RWPE2 (cell line): Measurements from ENCODE around the gene ARSK.

Experiments used
- ATAC-seq: fragments of 200-7000 bp; cut with Tn5 transposase; 3 replicates; pipeline ENCODE4 v1.9.1; 2021; ENCODE audit warnings: low read depth
- DNase-seq: peaks from one replicate; pipeline ENCODE4 v3.0.0-alpha.2; 2020; ENCODE audit warnings: low spot score
- H3K27ac ChIP-seq: fragments of 450-650 bp; 2 replicates; pipeline ENCODE4 v1.5.1; 2017; ENCODE audit warnings: mild to moderate bottlenecking; ENCODE audit not compliant: poor library complexity, severe bottlenecking
- H3K27me3 ChIP-seq: fragments of 250-450 bp; sonication (Bioruptor Pico); 2 replicates; pipeline ENCODE4 v1.5.1; 2021; ENCODE audit warnings: mild to moderate bottlenecking, moderate library complexity; ENCODE audit not compliant: insufficient read depth, poor library complexity, severe bottlenecking
- H3K36me3 ChIP-seq: fragments of 250-450 bp; sonication (Bioruptor Pico); 2 replicates; pipeline ENCODE4 v1.5.1; 2020; ENCODE audit warnings: low read depth, mild to moderate bottlenecking, moderate library complexity
- H3K4me1 ChIP-seq: fragments of 250-450 bp; sonication (Bioruptor Pico); 2 replicates; pipeline ENCODE4 v1.5.1; 2021; ENCODE audit warnings: mild to moderate bottlenecking, moderate library complexity; ENCODE audit not compliant: insufficient read depth, poor library complexity, severe bottlenecking
- H3K4me3 ChIP-seq: fragments of 250-450 bp; sonication (Bioruptor Pico); 2 replicates; pipeline ENCODE4 v1.5.1; 2021; ENCODE audit warnings: mild to moderate bottlenecking, moderate library complexity; ENCODE audit not compliant: severe bottlenecking
- H3K9me3 ChIP-seq: fragments of 250-450 bp; sonication (Bioruptor Pico); 2 replicates; pipeline ENCODE4 v1.5.1; 2021; ENCODE audit warnings: mild to moderate bottlenecking, moderate library complexity; ENCODE audit not compliant: severe bottlenecking
- TF ChIP-seq, protein P1 (sequence below): fragments of 450-650 bp; IDR thresholded peaks from one replicate; pipeline ENCODE4 v1.5.1; 2017; ENCODE audit warnings: mild to moderate bottlenecking, moderate library complexity; ENCODE audit not compliant: poor library complexity, severe bottlenecking

ARSK gene

DNA sequence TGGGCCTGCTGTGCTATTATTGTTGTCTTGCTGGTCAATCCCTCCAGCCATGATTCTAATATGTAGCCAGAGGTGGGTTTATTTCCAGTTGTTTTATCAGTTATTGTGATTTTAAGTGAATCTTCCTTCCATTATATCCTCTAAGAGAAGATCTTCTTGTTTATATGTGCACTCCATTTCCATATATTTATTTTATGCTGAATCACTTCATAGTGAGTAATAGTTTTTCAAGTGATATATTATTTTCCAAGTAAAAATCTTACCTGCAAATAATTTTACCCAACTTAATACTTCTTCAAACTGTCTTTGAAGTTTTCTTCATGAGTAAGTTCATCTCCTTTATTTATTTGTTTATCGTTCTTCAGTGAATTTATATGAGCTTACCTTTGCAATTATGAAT lies 51.5 kb downstream of the ARSK start:
- TF ChIP-seq, protein P1, sequence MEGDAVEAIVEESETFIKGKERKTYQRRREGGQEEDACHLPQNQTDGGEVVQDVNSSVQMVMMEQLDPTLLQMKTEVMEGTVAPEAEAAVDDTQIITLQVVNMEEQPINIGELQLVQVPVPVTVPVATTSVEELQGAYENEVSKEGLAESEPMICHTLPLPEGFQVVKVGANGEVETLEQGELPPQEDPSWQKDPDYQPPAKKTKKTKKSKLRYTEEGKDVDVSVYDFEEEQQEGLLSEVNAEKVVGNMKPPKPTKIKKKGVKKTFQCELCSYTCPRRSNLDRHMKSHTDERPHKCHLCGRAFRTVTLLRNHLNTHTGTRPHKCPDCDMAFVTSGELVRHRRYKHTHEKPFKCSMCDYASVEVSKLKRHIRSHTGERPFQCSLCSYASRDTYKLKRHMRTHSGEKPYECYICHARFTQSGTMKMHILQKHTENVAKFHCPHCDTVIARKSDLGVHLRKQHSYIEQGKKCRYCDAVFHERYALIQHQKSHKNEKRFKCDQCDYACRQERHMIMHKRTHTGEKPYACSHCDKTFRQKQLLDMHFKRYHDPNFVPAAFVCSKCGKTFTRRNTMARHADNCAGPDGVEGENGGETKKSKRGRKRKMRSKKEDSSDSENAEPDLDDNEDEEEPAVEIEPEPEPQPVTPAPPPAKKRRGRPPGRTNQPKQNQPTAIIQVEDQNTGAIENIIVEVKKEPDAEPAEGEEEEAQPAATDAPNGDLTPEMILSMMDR, result no peak
- Histone ChIP-seq H3K4me1 (no peaks in the 10 kb centered on the region), H3K9me3 (no peaks in the 10 kb centered on the region), H3K27ac (no peak overlapping the region), H3K27me3 (no peaks in the 10 kb centered on the region), H3K4me3 (no peak overlapping the region), H3K36me3 (peaks cover 9% of the 10 kb centered on the region)
- ATAC-seq (no peak), DNase-seq (no peak)

DNA sequence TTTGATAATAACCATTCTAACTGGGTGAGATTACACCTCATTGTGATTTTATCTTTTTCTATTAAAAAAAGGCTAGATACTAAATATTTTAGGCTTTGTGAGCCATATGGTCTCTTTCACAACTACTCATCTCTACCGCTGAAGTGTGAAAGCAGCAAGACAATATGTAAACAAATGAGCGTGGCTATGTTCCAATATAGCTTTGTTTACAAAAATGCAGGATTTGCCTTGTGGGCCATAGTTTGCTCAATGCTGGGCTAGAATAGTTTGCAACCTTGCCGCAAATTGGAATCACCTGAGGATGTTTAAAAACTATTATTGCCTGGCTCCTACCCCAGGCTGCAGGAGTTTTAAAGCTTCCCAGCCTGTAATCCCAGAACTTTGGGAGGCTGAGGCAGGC lies 54.8 kb downstream of the ARSK start:
- Histone ChIP-seq H3K4me1 (no peaks in the 10 kb centered on the region), H3K27ac (no peak overlapping the region), H3K36me3 (no peaks in the 10 kb centered on the region), H3K27me3 (no peaks in the 10 kb centered on the region), H3K9me3 (peaks cover 4% of the 10 kb centered on the region), H3K4me3 (no peak overlapping the region)
- DNase-seq (no peak), ATAC-seq (no peak)
- TF ChIP-seq, protein P1, result no peak

DNA sequence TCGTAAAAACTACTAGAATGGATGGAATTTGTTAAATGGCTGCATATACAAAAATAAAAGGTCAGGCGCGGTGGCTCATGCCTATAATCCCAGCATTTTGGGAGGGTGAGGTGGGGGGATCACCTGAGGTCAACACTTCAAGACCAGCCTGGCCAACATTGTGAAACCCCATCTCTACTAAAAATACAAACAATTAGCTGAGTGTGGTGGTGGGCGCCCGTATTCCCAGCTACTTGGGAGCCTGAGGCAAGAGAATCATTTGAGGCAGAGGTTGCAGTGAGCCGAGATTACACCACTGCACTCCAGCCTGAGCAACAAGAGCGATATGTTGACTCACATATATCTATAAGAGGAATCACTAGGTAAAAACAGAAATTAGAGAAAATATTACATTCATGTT lies 55.6 kb downstream of the ARSK start:
- Histone ChIP-seq H3K9me3 (peaks cover 4% of the 10 kb centered on the region), H3K36me3 (no peaks in the 10 kb centered on the region), H3K4me3 (no peak overlapping the region), H3K27me3 (no peaks in the 10 kb centered on the region), H3K27ac (no peak overlapping the region), H3K4me1 (no peaks in the 10 kb centered on the region)
- ATAC-seq (no peak), DNase-seq (no peak)
- TF ChIP-seq, protein P1, result no peak

DNA sequence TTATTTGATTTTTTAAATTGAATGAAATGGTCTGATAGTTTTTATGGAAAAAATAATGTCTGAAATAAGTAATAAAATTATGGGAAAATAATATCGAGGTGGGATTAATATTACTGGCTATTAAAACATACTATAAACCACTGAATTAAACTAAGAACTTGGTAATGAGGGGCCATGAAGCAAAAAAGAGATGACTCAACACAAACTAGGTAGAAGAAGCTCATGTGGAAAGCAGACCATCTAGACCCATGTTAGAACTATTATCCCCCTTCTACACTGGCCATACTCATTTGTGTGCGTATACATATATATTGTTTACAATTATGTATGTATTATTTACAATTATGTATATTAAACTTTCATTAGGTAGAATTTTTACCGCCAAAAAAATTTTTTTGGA lies 56.5 kb downstream of the ARSK start:
- TF ChIP-seq, protein P1, result no peak
- Histone ChIP-seq H3K27ac (no peak overlapping the region), H3K9me3 (peaks cover 4% of the 10 kb centered on the region), H3K4me3 (no peak overlapping the region), H3K4me1 (peaks cover 5% of the 10 kb centered on the region), H3K27me3 (no peaks in the 10 kb centered on the region), H3K36me3 (no peaks in the 10 kb centered on the region)
- ATAC-seq, result no peak
- no peak for DNase-seq

DNA sequence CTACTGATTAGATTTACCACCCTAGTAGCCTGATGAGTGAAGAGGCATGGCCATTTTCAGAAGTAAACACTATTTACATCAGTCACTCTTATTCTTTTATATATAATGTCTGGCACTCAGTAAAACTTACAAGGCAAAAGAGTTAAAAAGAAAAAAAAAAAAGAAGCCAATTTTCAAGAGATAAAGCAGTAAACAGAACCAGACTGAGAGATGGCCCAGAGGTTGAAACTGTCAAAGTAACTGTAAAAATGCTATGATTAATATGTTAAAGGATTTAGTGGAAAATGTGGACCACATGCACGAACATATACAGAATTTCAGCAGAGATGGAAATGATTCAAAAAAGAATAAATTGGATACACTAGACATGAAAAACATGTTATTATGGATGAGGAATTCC lies 58.6 kb downstream of the ARSK start:
- H3K27me3 ChIP-seq, result no peaks in the 10 kb centered on the region
- no peak overlapping the region for H3K4me3 ChIP-seq
- no peaks in the 10 kb centered on the region; the same call in 1 of the 2 replicates for H3K36me3 ChIP-seq
- DNase-seq, result no peak
- H3K27ac ChIP-seq, result no peak overlapping the region
- peaks cover 18% of the 10 kb centered on the region for H3K4me1 ChIP-seq
- H3K9me3 ChIP-seq, result peaks cover 4% of the 10 kb centered on the region
- TF ChIP-seq, protein P1, result no peak
- ATAC-seq, result no peak
